GM12878 (cell line): ENCODE data around the gene RAD18. TPM values are rescaled to one million over a fixed set of nuclear protein-coding genes. Genes with fewer than 3 reads are reported as not detected.

ENCODE experiments used
- ATAC-seq: fragments of 200-7000 bp; cut with Tn5 transposase; 3 replicates; pipeline ENCODE4 v1.9.1; 2020; ENCODE audit warnings: mild to moderate bottlenecking, moderate library complexity
- BruUV-seq: library from RNA; stranded (reverse); fragments of 400-500 nt; replicated peaks from 2 replicates; lab custom pipeline; 2021; lab: Mats Ljungman, UMichigan
- CTCF ChIA-PET: fragments of 300-600 bp; sonication (Branson Sonifier 250); formaldehyde crosslinking; extraction: SDS; loops from one replicate; lab custom pipeline; 2021; ENCODE audit warnings: inconsistent platforms; lab: Yijun Ruan, JAX
- POLR2A ChIA-PET: fragments of 350-600 bp; formaldehyde crosslinking; extraction: SDS; loops from one replicate; lab custom pipeline; 2021; ENCODE audit warnings: inconsistent platforms; lab: Charles Lee
- RAD21 ChIA-PET: fragments of 300-600 bp; sonication (Branson Sonifier 250); formaldehyde crosslinking; loops from one replicate; lab custom pipeline; 2023; ENCODE audit warnings: antibody characterized with exemption; ENCODE audit not compliant: unreplicated experiment; lab: Charles Lee
- SMC1A ChIA-PET: fragments of 300-600 bp; sonication (Branson Sonifier 250); formaldehyde crosslinking; loops from one replicate; lab custom pipeline; 2023; ENCODE audit not compliant: unreplicated experiment, uncharacterized antibody; lab: Charles Lee
- DNase-seq: peaks from one replicate; pipeline ENCODE4 v3.0.0-alpha.2; 2011; ENCODE audit warnings: low read depth, low spot score
- FAIRE-seq: peaks from 3 replicates; lab custom pipeline; 2011; peaks lifted over from hg19 to GRCh38; lab: Jason Lieb, UNC
- H2AFZ ChIP-seq: 2 replicates; pipeline ENCODE4 v1.6.0; 2011; ENCODE audit warnings: low read depth, low read length, control low read depth; ENCODE audit not compliant: control insufficient read depth
- H3K27ac ChIP-seq: 2 replicates; pipeline ENCODE4 v1.5.1; 2011; ENCODE audit warnings: control low read depth; ENCODE audit not compliant: control insufficient read depth, insufficient read depth
- H3K27me3 ChIP-seq, 2 experiments: replicated peaks in 1 of 2; 2 replicates each; pipeline versions ENCODE4 v1.6.0 to v1.6.1; 2011; ENCODE audit warnings: low read length in 1 of 2; ENCODE audit not compliant: control insufficient read depth in 2 of 2, insufficient read depth in 2 of 2
- H3K36me3 ChIP-seq, 2 experiments: 2 replicates each; pipeline ENCODE4 v1.5.1; 2011; ENCODE audit warnings: low read length in 1 of 2; ENCODE audit not compliant: control insufficient read depth in 2 of 2, insufficient read depth in 2 of 2
- H3K4me1 ChIP-seq: 2 replicates; pipeline ENCODE4 v1.6.1; 2011; ENCODE audit warnings: mild to moderate bottlenecking, low read length, moderate library complexity, mixed read lengths; ENCODE audit not compliant: control insufficient read depth, insufficient read depth
- H3K4me2 ChIP-seq: 2 replicates; pipeline ENCODE4 v1.6.0; 2011; ENCODE audit warnings: control low read depth; ENCODE audit not compliant: control insufficient read depth, insufficient read depth
- H3K4me3 ChIP-seq: fragments of 200-600 bp; sonication (generic); 2 replicates; pipeline ENCODE4 v1.5.1; 2016
- H3K79me2 ChIP-seq: 2 replicates; pipeline ENCODE4 v1.6.0; 2011; ENCODE audit warnings: low read length; ENCODE audit not compliant: control insufficient read depth, insufficient read depth
- H3K9ac ChIP-seq: 2 replicates; pipeline ENCODE4 v1.8.0; 2011; ENCODE audit warnings: low read length, control low read depth, mixed read lengths; ENCODE audit not compliant: control insufficient read depth, insufficient read depth
- H3K9me3 ChIP-seq: replicated peaks from 3 replicates; pipeline ENCODE4 v1.5.1; 2011; ENCODE audit warnings: mild to moderate bottlenecking, low read length; ENCODE audit not compliant: control insufficient read depth, insufficient read depth
- H4K20me1 ChIP-seq: 2 replicates; pipeline ENCODE4 v1.6.0; 2011; ENCODE audit not compliant: control insufficient read depth, insufficient read depth
- BCL11A ChIP-seq: IDR thresholded peaks from 2 replicates; pipeline ENCODE4 v1.6.1; 2011; ENCODE audit warnings: low read depth, low read length
- CEBPZ ChIP-seq: fragments of 150-350 bp; IDR thresholded peaks from 2 replicates; pipeline ENCODE4 v1.6.1; 2016; ENCODE audit warnings: low read depth, low read length
- IRF5 ChIP-seq: fragments of 450-650 bp; IDR thresholded peaks from 2 replicates; pipeline ENCODE4 v1.6.1; 2017; ENCODE audit warnings: borderline replicate concordance
- KAT2A ChIP-seq: conservative IDR thresholded peaks from 2 replicates; pipeline ENCODE4 v1.6.1; 2011; ENCODE audit warnings: low read depth, low read length; ENCODE audit not compliant: control insufficient read depth
- MEF2A ChIP-seq: IDR thresholded peaks from 2 replicates; pipeline ENCODE4 v1.6.1; 2011; ENCODE audit warnings: low read depth, mild to moderate bottlenecking, low read length, moderate library complexity; ENCODE audit not compliant: insufficient read depth
- NFXL1 ChIP-seq: fragments of 450-650 bp; IDR thresholded peaks from 2 replicates; pipeline ENCODE4 v1.6.1; 2017; ENCODE audit warnings: antibody characterized with exemption, mild to moderate bottlenecking, borderline replicate concordance
- NKRF ChIP-seq: fragments of 450-650 bp; conservative IDR thresholded peaks from 2 replicates; pipeline ENCODE4 v1.6.1; 2017; ENCODE audit warnings: mild to moderate bottlenecking, moderate library complexity
- POLR2AphosphoS2 ChIP-seq: IDR thresholded peaks from 2 replicates; pipeline ENCODE4 v1.6.1; 2011; ENCODE audit warnings: low read depth, mild to moderate bottlenecking, low read length, improper control_type of control experiment, moderate library complexity
- ZNF217 ChIP-seq: fragments of 450-650 bp; IDR thresholded peaks from 2 replicates; pipeline ENCODE4 v1.6.1; 2017; ENCODE audit warnings: antibody characterized with exemption, mild to moderate bottlenecking
- ZNF592 ChIP-seq: fragments of 450-650 bp; IDR thresholded peaks from 2 replicates; pipeline ENCODE4 v1.6.1; 2017; ENCODE audit warnings: mild to moderate bottlenecking, moderate library complexity
- WGBS: methylation state at CpG from one replicate; pipeline ENCODE4 v1.1.6; 2016; ENCODE audit warnings: low lambda C conversion rate; ENCODE audit not compliant: insufficient replicate concordance, insufficient coverage; ENCODE audit errors: missing lambda C conversion rate; 5-methylcytosine and 5-hydroxymethylcytosine counted together
- in situ Hi-C: fragments of 300-500 bp; cut with MboI; formaldehyde crosslinking; loops from 9 replicates; pipeline ENCODE4 v1.14.3; 2018; ENCODE audit warnings: mixed read lengths
- intact Hi-C: fragments of 100-400 bp; cut with micrococcal nuclease; formaldehyde crosslinking; loops from one replicate; pipeline ENCODE4 v1.14.2; 2022; ENCODE audit not compliant: unreplicated experiment
- polyA plus RNA-seq, 11 experiments: library from polyadenylated mRNA; depleted of rRNA in 4 of 11; unstranded in 6 of 11; stranded (reverse) in 5 of 11; fragments of >200 nt; fragmentation: Nextera tagmentation in 4 of 11; fragmentation: Illumina TruSeq in 1 of 11; extraction: Ambion mirVana in 4 of 11; extraction: Trizol in 1 of 11; gene quantifications; 1 replicate in 1 of 11; 2 replicates in 10 of 11; pipeline versions ENCODE4 v1.2.1 to v1.2.3, GENCODE V29; 2011 to 2016; ENCODE audit warnings: inconsistent platforms in 2 of 11, missing spikeins in 2 of 11, low read depth in 1 of 11
- total RNA-seq, 4 experiments: library from RNA; depleted of rRNA in 3 of 4; stranded (reverse); fragments of >200 nt in 3 of 4; fragmentation: Illumina TruSeq in 1 of 4; extraction: Trizol in 1 of 4; gene quantifications; 2 replicates each; pipeline versions ENCODE4 v1.2.1 to v1.2.3, GENCODE V29; 2013 to 2021

Gene RAD18
- total and polyA plus RNA-seq, 10 of the 15 experiments (the other 5 are each of a cell fraction or from before 2014, with no cell fraction given): 8.7 to 38.6 (median 19.2) TPM

DNA sequence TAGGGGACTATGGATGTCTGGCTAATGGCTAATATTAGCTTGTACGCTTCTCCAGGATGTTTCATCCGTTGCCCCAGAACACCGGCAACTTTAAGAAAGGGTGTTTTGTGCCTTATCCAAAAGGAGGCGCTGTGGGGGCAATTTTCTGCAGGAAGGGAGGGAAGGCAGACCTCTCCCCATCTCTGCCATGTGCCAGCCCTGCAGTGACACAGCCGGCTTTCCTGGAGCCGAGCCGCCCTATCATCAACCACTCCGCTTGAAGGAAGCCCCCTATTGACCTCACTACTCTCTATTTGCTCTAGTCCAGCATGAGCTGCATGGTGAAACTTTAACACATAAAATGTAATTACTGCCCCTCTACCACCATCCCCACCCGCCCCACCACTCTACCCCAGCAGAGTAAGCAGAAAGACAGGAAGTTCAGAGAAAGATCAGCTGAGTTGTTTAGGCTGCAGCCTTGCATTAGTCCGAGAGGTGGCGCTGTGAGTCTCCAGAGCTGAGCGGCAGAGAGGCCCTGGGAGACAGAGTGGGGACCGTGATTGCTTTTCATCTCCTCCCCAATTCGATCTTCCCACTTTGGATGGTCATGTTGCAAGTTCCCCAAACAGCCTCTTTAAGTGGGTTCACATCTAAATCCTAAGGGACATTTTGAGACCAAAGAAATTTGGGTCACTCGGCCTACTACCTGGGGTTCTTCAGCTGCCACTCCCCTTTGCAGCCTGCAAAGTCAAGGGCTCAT lies 24.5 kb upstream of the RAD18 start:
- Histone ChIP-seq H3K36me3 (no peaks in the 10 kb centered on the region), H4K20me1 (no peaks in the 10 kb centered on the region), H3K27ac (no peak overlapping the region), H3K79me2 (no peaks in the 10 kb centered on the region), H3K4me2 (no peak overlapping the region), H2AFZ (no peak overlapping the region; the same call in 1 of the 2 replicates), H3K9me3 (no peaks in the 10 kb centered on the region), H3K9ac (no peak overlapping the region), H3K4me1 (no peaks in the 10 kb centered on the region), H3K4me3 (no peak overlapping the region), H3K27me3 (no peaks in the 10 kb centered on the region)
- DNase-seq: no peak
- intact Hi-C loops (loop anchor here (1.0 kb wide), 2 partner anchors 79 to 314 kb away; no protein-coding TSS in a partner anchor), in situ Hi-C loops (no loop called here)
- ChIA-PET SMC1A (interaction anchor here (0.6 to 2.5 kb wide), 12 partner anchors 11 to 316 kb away, joined by 3 to 10 read pairs (median 4); partner anchors contain the start of genes OXTR and SRGAP3), CTCF (interaction anchor here (0.6 to 4.6 kb wide), 19 partner anchors 9 to 315 kb away, joined by 3 to 56 read pairs (median 5); partner anchors contain the start of gene SRGAP3), RAD21 (interaction anchor here (0.6 to 1.8 kb wide), 5 partner anchors 76 to 317 kb away, joined by 3 to 7 read pairs (median 4); no protein-coding TSS in a partner anchor), POLR2A (interaction anchor here (0.7 kb wide), 1 partner anchor 39 kb away, joined by 7 read pairs; no protein-coding TSS in a partner anchor)
- 32% methylated on average over 15 of the region's 15 CpGs for WGBS
- FAIRE-seq: peak; percentile 52
- no TSS peak for BruUV-seq
- peak; percentile 98 for ATAC-seq
- no peak for TF ChIP-seq POLR2AphosphoS2
- TF ChIP-seq NKRF: no peak
- no peak for TF ChIP-seq IRF5
- no peak for TF ChIP-seq BCL11A
- no peak for TF ChIP-seq KAT2A
- no peak for TF ChIP-seq MEF2A
- no peak for TF ChIP-seq ZNF592
- no peak for TF ChIP-seq CEBPZ
- TF ChIP-seq ZNF217: no peak
- no peak for TF ChIP-seq NFXL1
